ENCODE measurements around the gene OR2T35.

OR2T35 gene

DNA sequence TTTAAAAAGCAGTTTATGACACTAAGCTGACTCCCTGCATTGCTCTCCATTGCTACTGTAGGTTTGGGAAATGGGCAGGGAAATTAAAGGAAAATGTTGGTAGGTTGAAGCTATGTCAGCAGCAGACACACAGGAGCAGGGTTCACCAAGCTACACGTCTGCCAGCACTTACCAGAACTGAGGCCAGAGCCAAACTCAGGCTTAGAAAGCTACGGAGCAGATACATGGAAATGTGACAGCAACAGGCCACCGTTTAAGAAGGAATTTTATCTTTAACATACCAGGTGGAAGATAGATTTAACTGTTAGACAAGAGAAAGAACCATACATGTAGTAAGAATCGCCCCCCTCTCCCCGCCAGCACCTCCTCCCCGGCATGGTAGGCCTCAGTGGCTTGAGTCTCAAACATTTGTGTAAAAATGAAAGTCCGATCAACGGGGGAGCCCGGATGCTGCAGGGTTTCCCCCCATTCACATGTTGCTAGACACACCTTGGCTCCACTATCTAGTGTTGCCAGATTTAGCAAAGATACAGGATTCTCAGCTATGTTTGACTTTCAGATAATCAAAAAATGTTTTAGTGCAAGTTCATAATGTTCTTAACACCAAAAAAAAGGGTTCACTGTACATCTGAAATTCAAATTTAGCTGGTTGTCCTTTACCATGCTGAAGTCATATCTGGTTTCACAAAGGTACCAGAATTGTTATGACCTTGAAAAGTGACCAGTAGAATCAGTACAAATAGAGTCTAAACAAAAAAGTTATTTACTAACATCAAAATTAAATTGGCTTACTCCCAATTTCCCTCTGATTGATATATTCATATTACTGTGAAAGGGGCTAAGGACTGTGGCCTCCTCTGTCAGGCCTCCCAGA, 16.9 kb downstream of the OR2T35 start:
- Mint-ChIP-seq H3K36me3 (ENCODE audit: low read depth) (no peaks in the 10 kb centered on the region), H3K4me1 (no peaks in the 10 kb centered on the region), H3K27ac (no peak overlapping the region), H3K27me3 (ENCODE audit: low read depth) (no peaks in the 10 kb centered on the region), H3K4me3 (no peak overlapping the region), H3K9me3 (peaks cover 18% of the 10 kb centered on the region)
- TF ChIP-seq, protein P1, sequence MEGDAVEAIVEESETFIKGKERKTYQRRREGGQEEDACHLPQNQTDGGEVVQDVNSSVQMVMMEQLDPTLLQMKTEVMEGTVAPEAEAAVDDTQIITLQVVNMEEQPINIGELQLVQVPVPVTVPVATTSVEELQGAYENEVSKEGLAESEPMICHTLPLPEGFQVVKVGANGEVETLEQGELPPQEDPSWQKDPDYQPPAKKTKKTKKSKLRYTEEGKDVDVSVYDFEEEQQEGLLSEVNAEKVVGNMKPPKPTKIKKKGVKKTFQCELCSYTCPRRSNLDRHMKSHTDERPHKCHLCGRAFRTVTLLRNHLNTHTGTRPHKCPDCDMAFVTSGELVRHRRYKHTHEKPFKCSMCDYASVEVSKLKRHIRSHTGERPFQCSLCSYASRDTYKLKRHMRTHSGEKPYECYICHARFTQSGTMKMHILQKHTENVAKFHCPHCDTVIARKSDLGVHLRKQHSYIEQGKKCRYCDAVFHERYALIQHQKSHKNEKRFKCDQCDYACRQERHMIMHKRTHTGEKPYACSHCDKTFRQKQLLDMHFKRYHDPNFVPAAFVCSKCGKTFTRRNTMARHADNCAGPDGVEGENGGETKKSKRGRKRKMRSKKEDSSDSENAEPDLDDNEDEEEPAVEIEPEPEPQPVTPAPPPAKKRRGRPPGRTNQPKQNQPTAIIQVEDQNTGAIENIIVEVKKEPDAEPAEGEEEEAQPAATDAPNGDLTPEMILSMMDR (IDR thresholded peaks at IDR 0.05; ENCODE audit: unreplicated experiment in 3 of 3), result no peak

DNA sequence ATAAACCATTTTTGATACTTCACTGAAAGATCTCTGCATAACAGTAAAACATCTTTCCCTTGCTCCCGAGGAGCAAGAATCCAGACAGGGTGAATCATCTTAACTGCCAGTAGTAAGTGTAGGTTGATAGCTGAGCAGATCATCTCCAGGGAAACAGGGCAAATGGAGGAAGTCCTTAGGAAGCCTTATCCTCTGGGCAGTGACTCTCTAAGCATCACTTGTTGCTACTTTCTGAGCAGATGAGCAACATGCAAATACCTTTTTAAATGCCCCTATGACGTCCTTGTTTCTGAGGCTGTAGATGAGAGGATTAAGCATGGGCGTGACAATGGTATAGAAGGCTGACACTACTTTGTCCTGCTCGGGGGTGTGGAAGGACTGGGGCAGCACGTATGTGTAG, 19.1 kb downstream of the OR2T35 start:
- Mint-ChIP-seq H3K27ac (no peak overlapping the region), H3K27me3 (ENCODE audit: low read depth) (no peaks in the 10 kb centered on the region), H3K9me3 (peaks cover 20% of the 10 kb centered on the region), H3K4me3 (no peak overlapping the region), H3K36me3 (ENCODE audit: low read depth) (no peaks in the 10 kb centered on the region), H3K4me1 (no peaks in the 10 kb centered on the region)
- TF ChIP-seq, protein P1 (IDR thresholded peaks at IDR 0.05; ENCODE audit: unreplicated experiment in 3 of 3), result no peak

DNA sequence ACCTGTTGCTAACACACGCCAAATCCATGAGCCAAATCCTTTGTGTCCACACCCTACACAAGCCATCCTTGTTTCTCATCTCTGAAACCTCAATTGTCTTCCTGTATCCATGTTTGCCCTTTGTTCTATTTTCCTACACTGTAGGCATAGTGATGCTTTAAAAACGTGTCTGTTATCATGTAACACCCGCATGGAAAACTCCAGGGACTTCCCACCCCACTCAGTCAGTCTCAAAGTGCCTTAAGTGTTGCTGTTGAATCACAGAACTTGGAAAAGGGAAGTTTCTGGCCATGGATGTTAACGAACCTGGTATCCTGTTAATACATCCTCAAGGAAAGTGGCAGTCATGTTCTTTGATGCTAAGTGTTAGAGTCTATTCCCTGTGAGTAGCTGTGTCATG, 19.9 kb downstream of the OR2T35 start:
- Mint-ChIP-seq H3K4me1 (no peaks in the 10 kb centered on the region), H3K27ac (no peak overlapping the region), H3K27me3 (ENCODE audit: low read depth) (no peaks in the 10 kb centered on the region), H3K4me3 (no peak overlapping the region), H3K36me3 (ENCODE audit: low read depth) (no peaks in the 10 kb centered on the region), H3K9me3 (peaks cover 13% of the 10 kb centered on the region)
- TF ChIP-seq, protein P1 (IDR thresholded peaks at IDR 0.05; ENCODE audit: unreplicated experiment in 3 of 3), result no peak

DNA sequence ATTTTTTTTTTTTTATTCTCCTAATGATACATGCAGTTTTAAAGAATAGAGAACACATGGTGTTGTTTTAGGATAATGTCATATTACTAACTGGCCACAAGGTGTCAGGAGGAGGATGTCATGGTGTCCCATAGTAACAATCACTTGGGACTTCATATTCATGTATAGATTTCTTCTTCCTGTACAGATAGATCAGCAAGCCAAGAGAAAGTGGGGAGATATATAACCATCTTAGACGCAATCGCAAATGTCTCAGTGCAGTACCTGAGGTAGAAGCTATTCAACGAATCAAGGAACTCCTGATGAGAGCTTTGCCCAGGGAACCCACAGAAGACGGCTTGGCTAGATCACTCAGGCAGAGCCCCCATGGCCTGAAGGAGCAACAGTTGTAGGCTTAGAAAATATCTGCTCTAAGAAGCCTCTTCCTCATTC, 22.5 kb downstream of the OR2T35 start:
- no peaks in the 10 kb centered on the region for H3K36me3 Mint-ChIP-seq (ENCODE audit: low read depth)
- H3K4me1 Mint-ChIP-seq, result no peaks in the 10 kb centered on the region
- no peaks in the 10 kb centered on the region for H3K27me3 Mint-ChIP-seq (ENCODE audit: low read depth)
- no peak overlapping the region for H3K4me3 Mint-ChIP-seq
- TF ChIP-seq, protein P1 (IDR thresholded peaks at IDR 0.05; ENCODE audit: unreplicated experiment in 3 of 3), result peak; percentile 30 to 33 (median 32)
- peaks cover 7% of the 10 kb centered on the region for H3K9me3 Mint-ChIP-seq
- no peak overlapping the region for H3K27ac Mint-ChIP-seq

DNA sequence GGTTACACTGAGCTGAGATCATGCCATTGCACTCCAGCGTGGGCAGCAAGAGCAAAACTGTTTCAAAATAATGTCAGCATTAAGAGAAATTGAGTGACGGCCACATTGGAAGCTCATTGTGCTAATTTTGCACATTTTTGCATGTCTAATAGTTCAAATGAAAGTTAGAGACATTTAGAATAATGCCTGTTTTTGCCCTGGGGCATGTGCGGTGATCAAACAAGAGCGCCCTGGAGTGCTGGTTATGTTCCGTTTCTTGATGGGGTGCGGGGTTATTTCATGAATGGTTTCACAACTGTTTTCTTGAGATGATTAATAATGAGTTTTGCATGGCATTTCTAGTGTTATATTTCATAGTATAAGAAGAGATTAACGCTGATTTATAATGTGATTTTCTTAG, 23.3 kb downstream of the OR2T35 start:
- Mint-ChIP-seq H3K36me3 (ENCODE audit: low read depth) (no peaks in the 10 kb centered on the region), H3K9me3 (peaks cover 7% of the 10 kb centered on the region), H3K4me3 (no peak overlapping the region), H3K27ac (no peak overlapping the region), H3K27me3 (ENCODE audit: low read depth) (no peaks in the 10 kb centered on the region), H3K4me1 (no peaks in the 10 kb centered on the region)
- TF ChIP-seq, protein P1 (IDR thresholded peaks at IDR 0.05; ENCODE audit: unreplicated experiment in 3 of 3), result no peak

DNA sequence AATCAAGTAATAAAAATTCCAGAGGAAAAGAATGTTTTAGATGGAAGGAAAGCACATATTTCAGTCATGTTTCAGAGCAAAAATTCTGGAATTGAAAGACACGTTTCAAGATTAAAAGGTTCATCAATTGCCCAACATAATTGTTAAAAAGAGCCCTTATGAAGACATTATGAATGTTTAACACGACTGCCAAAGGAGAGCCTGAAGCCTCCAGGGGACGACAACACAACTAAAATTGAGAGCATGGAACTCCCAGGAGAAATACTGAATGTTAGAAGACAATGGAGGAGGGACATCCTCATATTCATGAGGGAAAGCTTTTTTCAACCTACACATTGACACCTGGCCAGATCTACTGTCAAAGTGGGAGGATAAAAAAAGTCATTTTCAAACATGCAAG, 26.2 kb downstream of the OR2T35 start:
- Mint-ChIP-seq H3K4me1 (no peaks in the 10 kb centered on the region), H3K9me3 (peaks cover 27% of the 10 kb centered on the region), H3K36me3 (ENCODE audit: low read depth) (no peaks in the 10 kb centered on the region), H3K27me3 (ENCODE audit: low read depth) (no peaks in the 10 kb centered on the region), H3K27ac (no peak overlapping the region), H3K4me3 (no peak overlapping the region)
- TF ChIP-seq, protein P1 (IDR thresholded peaks at IDR 0.05; ENCODE audit: unreplicated experiment in 3 of 3), result peak in 2 of 3 experiments; percentile 15 to 29

Measured in nephron (organoid).